K562 (cell line): Measurements from ENCODE around the gene SLC35F2. TPM values are rescaled to one million over a fixed set of nuclear protein-coding genes. Genes with fewer than 3 reads are reported as not detected.

ENCODE experiments used
- ATAC-seq: fragments of 200-7000 bp; cut with Tn5 transposase; 3 replicates; pipeline ENCODE4 v1.9.1; 2020; ENCODE audit warnings: moderate library complexity
- BruUV-seq: library from RNA; stranded (reverse); fragments of 400-500 nt; replicated peaks from 2 replicates; lab custom pipeline; 2021; lab: Mats Ljungman, UMichigan
- CTCF ChIA-PET: fragments of 300-600 bp; formaldehyde crosslinking; extraction: SDS; loops from one replicate; lab custom pipeline; 2021; ENCODE audit warnings: low intra/inter-chr PET ratio; lab: Yijun Ruan, JAX
- POLR2A ChIA-PET: fragments of 300-600, 350-650 bp; sonication (Branson Sonifier 250); formaldehyde crosslinking; extraction: SDS; loops from one replicate; lab custom pipeline; 2021; ENCODE audit warnings: antibody characterized with exemption, inconsistent platforms; lab: Yijun Ruan, JAX
- DNase-seq, 4 experiments: peaks; one replicate each; pipeline versions ENCODE4 v3.0.0 to v3.0.0-alpha.2; 2011 to 2018; ENCODE audit warnings: low spot score in 3 of 4, mixed read lengths in 3 of 4; ENCODE audit errors: extremely low read depth in 1 of 4
- FAIRE-seq: peaks from 2 replicates; lab custom pipeline; 2011; peaks lifted over from hg19 to GRCh38; lab: Jason Lieb, UNC
- H2AFZ ChIP-seq: 2 replicates; pipeline ENCODE4 v1.6.0; 2011; ENCODE audit warnings: low read depth, low read length, control low read depth, inconsistent platforms
- H3K27ac ChIP-seq: fragments of 200-600 bp; 3 replicates; pipeline ENCODE4 v1.8.0; 2011; ENCODE audit warnings: low read depth, mild to moderate bottlenecking, control low read depth, inconsistent platforms, low read length, moderate library complexity, mixed read lengths; ENCODE audit errors: extremely low read depth
- H3K27me3 ChIP-seq, 2 experiments: fragments of 300-600 bp in 1 of 2; 2 replicates in 1 of 2; 3 replicates in 1 of 2; pipeline versions ENCODE4 v1.6.0 to v1.8.0; 2011; ENCODE audit warnings: inconsistent platforms in 2 of 2, low read length in 2 of 2, mild to moderate bottlenecking in 1 of 2, mixed read lengths in 1 of 2, moderate library complexity in 1 of 2; ENCODE audit not compliant: control insufficient read depth in 2 of 2, insufficient read depth in 2 of 2
- H3K36me3 ChIP-seq: fragments of 300-600 bp; 3 replicates; pipeline ENCODE4 v1.8.0; 2011; ENCODE audit warnings: mild to moderate bottlenecking, low read length, inconsistent platforms; ENCODE audit not compliant: control insufficient read depth, insufficient read depth
- H3K4me1 ChIP-seq, 2 experiments: fragments of 200-600 bp in 1 of 2; replicated peaks in 1 of 2; 2 replicates in 1 of 2; 3 replicates in 1 of 2; pipeline versions ENCODE4 v1.5.1 to v1.8.0; 2011; ENCODE audit warnings: inconsistent platforms in 2 of 2, low read length in 2 of 2, mild to moderate bottlenecking in 1 of 2, mixed read lengths in 1 of 2, moderate library complexity in 1 of 2; ENCODE audit not compliant: control insufficient read depth in 2 of 2, insufficient read depth in 2 of 2
- H3K4me2 ChIP-seq: 2 replicates; pipeline ENCODE4 v1.6.1; 2011; ENCODE audit warnings: low read length, control low read depth, inconsistent platforms, mixed read lengths; ENCODE audit not compliant: insufficient read depth
- H3K4me3 ChIP-seq: fragments of 200-600 bp; sonication (generic), shearing (Covaris generic); 2 replicates; pipeline ENCODE4 v1.5.1; 2016; ENCODE audit warnings: control low read depth, inconsistent platforms
- H3K79me2 ChIP-seq: fragments of 200-600 bp; 3 replicates; pipeline ENCODE4 v1.8.0; 2011; ENCODE audit warnings: low read length, inconsistent platforms; ENCODE audit not compliant: control insufficient read depth, insufficient read depth
- H3K9ac ChIP-seq, 2 experiments: 2 replicates each; pipeline versions ENCODE4 v1.6.0 to v1.6.1; 2011; ENCODE audit warnings: low read depth in 2 of 2, low read length in 2 of 2, control low read depth in 1 of 2, inconsistent platforms in 1 of 2, mild to moderate bottlenecking in 1 of 2, mixed read lengths in 1 of 2; ENCODE audit not compliant: insufficient read depth in 1 of 2
- H3K9me1 ChIP-seq: one replicate; pipeline ENCODE4 v1.6.0; 2011; ENCODE audit warnings: inconsistent platforms, mild to moderate bottlenecking, low read length, moderate library complexity; ENCODE audit not compliant: control insufficient read depth, insufficient read depth
- H3K9me3 ChIP-seq: replicated peaks from 2 replicates; pipeline ENCODE4 v1.5.1; 2011; ENCODE audit warnings: low read depth, low read length, inconsistent platforms; ENCODE audit not compliant: control insufficient read depth, insufficient read depth
- H4K20me1 ChIP-seq: replicated peaks from 2 replicates; pipeline ENCODE4 v1.6.1; 2011; ENCODE audit warnings: low read length, inconsistent platforms, mixed read lengths; ENCODE audit not compliant: control insufficient read depth, insufficient read depth
- ADNP ChIP-seq: fragments of 200-800 bp; sonication (Bioruptor generic); IDR thresholded peaks from 2 replicates; pipeline ENCODE4 v1.6.1; 2016; ENCODE audit warnings: missing genetic modification characterization, missing compliant biosample characterization
- BHLHE40 ChIP-seq: IDR thresholded peaks from 2 replicates; pipeline ENCODE4 v1.6.1; 2011; ENCODE audit warnings: low read length, improper control_type of control experiment
- ZNF384 ChIP-seq: IDR thresholded peaks from 2 replicates; pipeline ENCODE4 v1.6.1; 2012; ENCODE audit warnings: low read depth, low read length, improper control_type of control experiment
- WGBS: fragments of 100-300 bp; shearing (Covaris generic); methylation state at CpG from one replicate; pipeline ENCODE4 v1.1.6; 2016; ENCODE audit warnings: low coverage, mixed read lengths; ENCODE audit not compliant: insufficient coverage; ENCODE audit errors: missing lambda C conversion rate; 5-methylcytosine and 5-hydroxymethylcytosine counted together
- in situ Hi-C: fragments of 300-500 bp; cut with MboI; formaldehyde crosslinking; loops from 4 replicates; pipeline ENCODE4 v1.15.0; 2018; ENCODE audit warnings: inconsistent platforms, mixed read lengths
- intact Hi-C: fragments of 100-400 bp; cut with micrococcal nuclease; formaldehyde crosslinking; loops from 2 replicates; pipeline ENCODE4 v1.14.2; 2022
- polyA plus RNA-seq, 8 experiments: library from polyadenylated mRNA; depleted of rRNA in 4 of 8; stranded (reverse) in 5 of 8; unstranded in 3 of 8; fragments of >200 nt; fragmentation: Nextera tagmentation in 2 of 8; fragmentation: Illumina TruSeq in 1 of 8; extraction: Ambion mirVana in 2 of 8; extraction: Trizol in 1 of 8; gene quantifications; 2 replicates each; pipeline versions ENCODE4 v1.2.1 to v1.2.3, GENCODE V29; 2011 to 2014; ENCODE audit warnings: inconsistent platforms in 1 of 8, missing spikeins in 1 of 8
- total RNA-seq, 7 experiments: library from RNA; depleted of rRNA in 6 of 7; stranded (reverse); fragments of >200 nt in 6 of 7; fragmentation: Illumina TruSeq in 2 of 7; extraction: Trizol in 2 of 7; gene quantifications; 2 replicates each; pipeline versions ENCODE4 v1.2.1 to v1.2.3, GENCODE V29; 2011 to 2021; ENCODE audit warnings: low replicate concordance in 1 of 7
- TF ChIP-seq, protein P1 (sequence below): fragments of 250-450 bp; sonication (Bioruptor Pico); IDR thresholded peaks from 2 replicates; pipeline ENCODE4 v1.8.0; 2022; ENCODE audit warnings: moderate library complexity, mild to moderate bottlenecking, inconsistent platforms

The SLC35F2 gene
- total and polyA plus RNA-seq, 9 of the 15 experiments (the other 6 are each of a cell fraction or from before 2014, with no cell fraction given) = 28.6 to 63.9 (median 53.4) TPM

DNA sequence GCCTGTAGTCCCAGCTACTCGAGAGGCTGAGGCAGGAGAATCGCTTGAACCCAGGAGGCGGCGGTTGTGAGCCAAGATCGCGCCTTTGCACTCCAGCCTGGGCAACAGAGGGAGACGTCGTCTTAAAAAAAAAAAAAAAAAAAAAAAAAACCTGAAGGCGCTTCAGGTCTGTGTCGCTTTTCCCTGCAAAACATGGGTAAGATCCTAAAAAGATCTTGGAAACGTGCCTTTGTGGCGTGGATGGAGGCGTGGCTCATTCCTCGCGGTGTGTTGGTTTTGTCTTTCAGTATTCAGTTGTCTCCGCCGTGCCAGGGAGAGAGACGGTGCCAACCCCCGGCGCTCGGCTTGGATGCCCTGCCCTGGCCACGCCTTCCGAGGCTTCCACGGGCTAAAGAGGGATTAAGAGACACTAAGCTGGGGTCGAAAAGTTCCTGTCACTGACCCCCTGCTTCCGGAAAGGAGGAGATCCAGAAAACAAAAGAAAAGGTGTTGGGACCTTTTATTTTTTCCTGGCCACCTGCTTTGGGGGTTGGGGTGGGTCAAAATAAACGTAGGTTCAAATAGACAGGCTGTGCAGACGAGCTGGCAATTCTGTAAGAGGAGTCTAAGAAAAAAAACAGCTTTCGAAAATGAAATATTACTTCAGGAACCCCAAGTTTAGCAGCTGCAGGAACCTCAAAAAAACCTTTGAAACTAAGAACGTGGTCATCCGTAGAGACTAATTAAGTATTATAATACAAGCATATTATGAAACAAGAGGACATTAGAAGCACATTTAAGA, 1.1 kb upstream of the SLC35F2 start:
- 6% methylated on average over 27 of the region's 31 CpGs for WGBS
- in situ Hi-C loops (no loop called here), intact Hi-C loops (loop anchor here (5.0 kb wide), 2 partner anchors 62 to 292 kb away; partner anchors contain the start of gene ALKBH8)
- peak overlapping the region; percentile 80 for H2AFZ ChIP-seq
- DNase-seq = peak in 2 of 4 experiments; percentile 13 to 29
- H3K9me1 ChIP-seq = no peaks in the 10 kb centered on the region
- ChIA-PET POLR2A (interaction anchor here (0.6 to 1.5 kb wide), 6 partner anchors 10 to 335 kb away, joined by 3 to 6 read pairs (median 3); no protein-coding TSS in a partner anchor), CTCF (interaction anchor here (0.6 kb wide), 1 partner anchor 1042 kb away, joined by 3 read pairs; no protein-coding TSS in a partner anchor)
- H3K4me1 ChIP-seq = peaks cover 6 to 17% of the 10 kb centered on the region in 2 experiments; a peak in 3 of 5 replicates
- peak overlapping the region; percentile 61 to 98 for H3K9ac ChIP-seq
- peaks cover 46% of the 10 kb centered on the region for H3K79me2 ChIP-seq
- peak overlapping the region; percentile 58 for H3K27ac ChIP-seq
- TF ChIP-seq BHLHE40 = 0 out of 2 replicates have a peak, but pooled peaks have one; percentile 5
- TF ChIP-seq ZNF384 = peak; percentile 74
- peak; percentile 66 for TF ChIP-seq ADNP
- TF ChIP-seq, protein P1, sequence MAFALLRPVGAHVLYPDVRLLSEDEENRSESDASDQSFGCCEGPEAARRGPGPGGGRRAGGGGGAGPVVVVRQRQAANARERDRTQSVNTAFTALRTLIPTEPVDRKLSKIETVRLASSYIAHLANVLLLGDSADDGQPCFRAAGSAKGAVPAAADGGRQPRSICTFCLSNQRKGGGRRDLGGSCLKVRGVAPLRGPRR (CRISPR knock-in tag) = no peak
- no peaks in the 10 kb centered on the region; a peak in 1 of 5 replicates for H3K27me3 ChIP-seq
- no peak for ATAC-seq
- peak overlapping the region; percentile 87 for H3K4me2 ChIP-seq
- H3K4me3 ChIP-seq = peak overlapping the region; percentile 77
- no peak for FAIRE-seq
- peaks cover 13% of the 10 kb centered on the region; the same call in 2 of the 3 replicates for H3K36me3 ChIP-seq
- BruUV-seq = no TSS peak
- no peaks in the 10 kb centered on the region; the same call in 1 of the 2 replicates for H4K20me1 ChIP-seq
- no peaks in the 10 kb centered on the region for H3K9me3 ChIP-seq
